Muscle layer of duodenum (tissue), 2 donors: ENCODE results near the gene SFT2D1.

Experiments used
- H3K27ac ChIP-seq: one replicate; pipeline ENCODE4 v1.7.0; 2013; ENCODE audit warnings: mild to moderate bottlenecking, low read length
- H3K27me3 ChIP-seq: one replicate; pipeline ENCODE4 v1.7.0; 2013; ENCODE audit warnings: low read depth, mild to moderate bottlenecking, control low read depth, low read length
- H3K36me3 ChIP-seq, 2 donors: one replicate each; pipeline ENCODE4 v1.7.0; 2013; ENCODE audit warnings: low read length in 2 of 2, control low read depth in 1 of 2, mild to moderate bottlenecking in 1 of 2; ENCODE audit not compliant: insufficient read depth in 2 of 2, control insufficient read depth in 1 of 2
- H3K4me1 ChIP-seq, 2 donors: one replicate each; pipeline ENCODE4 v1.7.0; 2013; ENCODE audit warnings: low read length in 2 of 2, mild to moderate bottlenecking in 2 of 2, control low read depth in 1 of 2, moderate library complexity in 1 of 2; ENCODE audit not compliant: insufficient read depth in 2 of 2, control insufficient read depth in 1 of 2
- H3K4me3 ChIP-seq, 2 donors: one replicate each; pipeline ENCODE4 v1.7.0; 2013; ENCODE audit warnings: low read length in 2 of 2, low read depth in 1 of 2, mild to moderate bottlenecking in 1 of 2
- H3K9me3 ChIP-seq, 2 donors: one replicate each; pipeline ENCODE4 v1.7.0; 2013; ENCODE audit warnings: low read length in 2 of 2, control low read depth in 1 of 2, mild to moderate bottlenecking in 1 of 2; ENCODE audit not compliant: control insufficient read depth in 1 of 2
- donor health status: healthy.

Gene SFT2D1

GRCh38 chr6:166304106-166304505, 38.2 kb downstream of the SFT2D1 start:
- H3K27me3 ChIP-seq: peaks cover 27% of the 10 kb centered on the region
- H3K9me3 ChIP-seq: no peaks in the 10 kb centered on the region
- H3K4me3 ChIP-seq: no peak overlapping the region
- H3K27ac ChIP-seq: no peak overlapping the region
- no peaks in the 10 kb centered on the region for H3K36me3 ChIP-seq
- H3K4me1 ChIP-seq: peaks cover 0 to 19% of the 10 kb centered on the region in 2 donors

GRCh38 chr6:166301611-166302529, 40.5 kb downstream of the SFT2D1 start:
- no peaks in the 10 kb centered on the region for H3K9me3 ChIP-seq
- no peaks in the 10 kb centered on the region for H3K36me3 ChIP-seq
- peaks cover 0 to 5% of the 10 kb centered on the region in 2 donors for H3K4me1 ChIP-seq
- H3K27ac ChIP-seq: no peak overlapping the region
- H3K27me3 ChIP-seq: peaks cover 17% of the 10 kb centered on the region
- no peak overlapping the region for H3K4me3 ChIP-seq

- H3K4me1 ChIP-seq: no peaks in the 10 kb centered on the region
- no peak overlapping the region for H3K4me3 ChIP-seq
- H3K36me3 ChIP-seq: no peaks in the 10 kb centered on the region
- H3K27ac ChIP-seq: no peak overlapping the region
- peaks cover 4% of the 10 kb centered on the region for H3K27me3 ChIP-seq
- H3K9me3 ChIP-seq: no peaks in the 10 kb centered on the region
Observed at GRCh38 chr6:166300357-166300987, 41.9 kb downstream of the SFT2D1 start.

- Histone ChIP-seq H3K4me1 (no peaks in the 10 kb centered on the region), H3K4me3 (no peak overlapping the region), H3K36me3 (no peaks in the 10 kb centered on the region), H3K9me3 (no peaks in the 10 kb centered on the region), H3K27ac (no peak overlapping the region), H3K27me3 (no peaks in the 10 kb centered on the region)
Observed at GRCh38 chr6:166297606-166298005, 44.7 kb downstream of the SFT2D1 start.

GRCh38 chr6:166296035-166296883, 46.1 kb downstream of the SFT2D1 start:
- Histone ChIP-seq H3K4me1 (no peaks in the 10 kb centered on the region), H3K27me3 (no peaks in the 10 kb centered on the region), H3K36me3 (no peaks in the 10 kb centered on the region), H3K4me3 (no peak overlapping the region), H3K9me3 (no peaks in the 10 kb centered on the region), H3K27ac (no peak overlapping the region)

- no peaks in the 10 kb centered on the region for H3K27me3 ChIP-seq
- H3K4me1 ChIP-seq: no peaks in the 10 kb centered on the region
- H3K27ac ChIP-seq: no peak overlapping the region
- H3K36me3 ChIP-seq: no peaks in the 10 kb centered on the region
- H3K4me3 ChIP-seq: no peak overlapping the region
- H3K9me3 ChIP-seq: no peaks in the 10 kb centered on the region
Observed at GRCh38 chr6:166293731-166294584, 48.4 kb downstream of the SFT2D1 start.

GRCh38 chr6:166289207-166290060, 52.9 kb downstream of the SFT2D1 start:
- no peaks in the 10 kb centered on the region for H3K36me3 ChIP-seq
- no peaks in the 10 kb centered on the region for H3K27me3 ChIP-seq
- no peaks in the 10 kb centered on the region for H3K4me1 ChIP-seq
- H3K27ac ChIP-seq: no peak overlapping the region
- no peak overlapping the region for H3K4me3 ChIP-seq
- no peaks in the 10 kb centered on the region for H3K9me3 ChIP-seq

- Histone ChIP-seq H3K27ac (no peak overlapping the region), H3K4me3 (no peak overlapping the region), H3K4me1 (no peaks in the 10 kb centered on the region)
Observed at GRCh38 chr6:166286839-166287271, 55.5 kb downstream of the SFT2D1 start.

GRCh38 chr6:166285233-166285632, 57.1 kb downstream of the SFT2D1 start:
- Histone ChIP-seq H3K4me3 (no peak overlapping the region), H3K27me3 (no peaks in the 10 kb centered on the region), H3K4me1 (no peaks in the 10 kb centered on the region), H3K36me3 (no peaks in the 10 kb centered on the region), H3K9me3 (no peaks in the 10 kb centered on the region), H3K27ac (no peak overlapping the region)

More at GRCh38 chr6:166286839-166287271, 55.5 kb downstream of the SFT2D1 start:
- Histone ChIP-seq H3K27me3 (no peaks in the 10 kb centered on the region), H3K9me3 (no peaks in the 10 kb centered on the region), H3K36me3 (no peaks in the 10 kb centered on the region)

- no peaks in the 10 kb centered on the region for H3K27me3 ChIP-seq
- no peaks in the 10 kb centered on the region for H3K9me3 ChIP-seq
- H3K4me1 ChIP-seq: no peaks in the 10 kb centered on the region
- H3K36me3 ChIP-seq: no peaks in the 10 kb centered on the region
- H3K27ac ChIP-seq: no peak overlapping the region
- H3K4me3 ChIP-seq: no peak overlapping the region
Observed at GRCh38 chr6:166284640-166285039, 57.7 kb downstream of the SFT2D1 start.
